Fibroblast of mammary gland (primary cell): ENCODE measurements around the gene SORCS2.

ENCODE experiments used
- DNase-seq: peaks from one replicate; pipeline ENCODE4 v3.0.0-alpha.2; 2010; ENCODE audit warnings: low read depth
- H3K4me3 ChIP-seq: 2 replicates; pipeline ENCODE4 v1.5.1; 2011; ENCODE audit warnings: low read depth, mild to moderate bottlenecking, low read length, moderate library complexity; ENCODE audit not compliant: control insufficient read depth
- TF ChIP-seq, protein P1 (sequence below): conservative IDR thresholded peaks from 2 replicates; pipeline ENCODE4 v1.5.1; 2011; ENCODE audit warnings: low read depth, low read length, inconsistent platforms; ENCODE audit not compliant: control insufficient read depth, insufficient read depth

Gene SORCS2

DNA sequence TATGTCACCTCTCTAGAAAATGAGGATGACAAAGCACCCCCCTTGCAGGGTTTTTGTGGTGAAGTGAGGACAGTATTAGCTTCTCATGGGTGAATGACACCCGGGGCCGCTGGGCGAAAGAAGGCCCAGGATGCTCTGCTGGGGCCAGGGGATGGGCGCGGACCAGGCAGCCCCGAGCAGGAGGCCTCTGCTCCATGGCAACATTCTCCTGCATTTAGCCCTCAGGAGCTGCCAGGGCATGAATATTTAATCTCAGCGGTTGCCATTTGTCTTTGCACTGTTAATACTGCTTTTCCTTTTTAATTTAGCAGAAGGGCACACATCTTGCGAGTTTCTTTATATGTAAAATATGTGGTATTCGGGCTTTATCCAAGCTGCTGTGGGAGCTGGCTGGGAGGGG, 272.7 kb downstream of the SORCS2 start:
- no peak overlapping the region for H3K4me3 ChIP-seq
- TF ChIP-seq, protein P1, sequence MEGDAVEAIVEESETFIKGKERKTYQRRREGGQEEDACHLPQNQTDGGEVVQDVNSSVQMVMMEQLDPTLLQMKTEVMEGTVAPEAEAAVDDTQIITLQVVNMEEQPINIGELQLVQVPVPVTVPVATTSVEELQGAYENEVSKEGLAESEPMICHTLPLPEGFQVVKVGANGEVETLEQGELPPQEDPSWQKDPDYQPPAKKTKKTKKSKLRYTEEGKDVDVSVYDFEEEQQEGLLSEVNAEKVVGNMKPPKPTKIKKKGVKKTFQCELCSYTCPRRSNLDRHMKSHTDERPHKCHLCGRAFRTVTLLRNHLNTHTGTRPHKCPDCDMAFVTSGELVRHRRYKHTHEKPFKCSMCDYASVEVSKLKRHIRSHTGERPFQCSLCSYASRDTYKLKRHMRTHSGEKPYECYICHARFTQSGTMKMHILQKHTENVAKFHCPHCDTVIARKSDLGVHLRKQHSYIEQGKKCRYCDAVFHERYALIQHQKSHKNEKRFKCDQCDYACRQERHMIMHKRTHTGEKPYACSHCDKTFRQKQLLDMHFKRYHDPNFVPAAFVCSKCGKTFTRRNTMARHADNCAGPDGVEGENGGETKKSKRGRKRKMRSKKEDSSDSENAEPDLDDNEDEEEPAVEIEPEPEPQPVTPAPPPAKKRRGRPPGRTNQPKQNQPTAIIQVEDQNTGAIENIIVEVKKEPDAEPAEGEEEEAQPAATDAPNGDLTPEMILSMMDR = no peak
- DNase-seq = no peak

DNA sequence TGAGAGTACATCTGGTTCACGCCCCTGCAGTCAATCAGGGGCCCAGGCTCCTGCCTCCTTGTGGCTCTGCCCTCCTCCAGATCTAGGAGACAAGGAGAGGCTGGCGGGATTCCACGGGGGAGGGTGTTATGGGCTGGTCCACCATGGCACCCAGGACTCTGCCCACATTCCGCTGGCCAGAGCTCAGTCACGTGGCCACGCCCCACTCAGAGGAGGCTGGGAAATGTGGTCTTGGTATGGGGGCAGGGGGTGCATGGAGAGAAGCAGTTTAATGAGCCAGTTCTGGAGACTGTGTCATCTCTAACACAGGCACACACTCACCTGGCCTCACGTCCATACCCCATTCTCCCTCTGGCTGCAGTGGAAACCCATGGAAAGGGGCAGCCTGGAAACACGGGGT, 273.9 kb downstream of the SORCS2 start:
- no peak overlapping the region for H3K4me3 ChIP-seq
- DNase-seq = no peak
- TF ChIP-seq, protein P1 = no peak

DNA sequence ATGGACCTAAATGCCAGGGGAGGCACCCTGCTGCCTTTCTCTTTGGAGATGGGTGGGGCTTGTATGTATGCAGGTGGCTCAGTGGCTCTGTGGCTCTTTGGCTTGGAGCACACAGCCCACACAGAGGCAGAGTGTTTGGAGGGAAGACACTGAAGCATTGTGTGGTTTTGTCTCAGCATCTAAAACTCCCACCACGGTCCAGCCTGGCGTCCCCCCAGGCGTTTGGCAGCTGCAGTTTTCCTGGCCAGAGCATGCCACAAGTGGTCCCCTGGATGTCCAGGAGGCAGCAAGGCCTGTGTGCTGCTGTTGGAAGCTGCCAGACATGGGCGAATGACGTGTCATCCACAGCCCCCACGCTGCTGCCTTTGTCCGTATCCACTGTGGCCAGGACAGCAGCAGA, 274.6 kb downstream of the SORCS2 start:
- TF ChIP-seq, protein P1 = no peak
- DNase-seq = no peak
- no peak overlapping the region for H3K4me3 ChIP-seq

DNA sequence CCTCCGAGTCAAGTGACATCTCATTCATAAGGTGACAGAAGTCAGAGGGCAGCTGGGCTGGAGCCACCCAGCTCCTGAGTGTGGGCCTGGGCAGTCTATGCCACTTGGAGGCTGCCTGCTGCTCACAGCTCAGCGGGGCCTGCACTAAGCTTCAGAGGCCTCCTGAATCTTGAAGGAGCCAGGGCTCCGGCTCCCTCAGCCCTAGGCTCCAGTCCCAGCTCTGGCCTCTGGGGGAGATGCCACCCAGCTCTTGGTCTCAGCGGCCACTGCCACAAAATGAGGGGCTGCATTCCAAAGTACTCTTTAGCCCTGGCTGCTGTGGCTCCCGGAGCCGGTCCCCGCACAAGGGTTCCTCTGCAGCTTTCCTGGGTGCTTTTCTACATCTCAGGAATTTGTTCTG, 275.1 kb downstream of the SORCS2 start:
- no peak for DNase-seq
- no peak overlapping the region for H3K4me3 ChIP-seq
- TF ChIP-seq, protein P1 = no peak

DNA sequence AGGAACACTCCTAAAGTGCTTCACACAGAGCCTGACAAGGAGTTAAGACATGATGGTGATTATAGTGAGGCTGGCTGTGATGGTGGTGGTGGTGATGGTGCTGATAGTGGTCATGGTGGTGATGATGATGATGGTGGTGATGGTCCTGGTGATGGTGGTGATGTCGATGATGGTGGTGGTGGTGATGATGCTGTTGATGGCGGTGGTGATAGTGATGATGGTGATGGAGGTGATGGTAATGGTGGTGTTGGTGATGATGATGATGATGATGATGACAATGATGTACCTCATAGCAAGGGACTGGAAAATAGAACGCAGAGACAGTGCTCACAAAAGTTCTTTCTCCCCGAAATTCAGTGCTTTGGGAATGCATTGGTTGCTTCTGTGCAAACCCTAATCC, 276.7 kb downstream of the SORCS2 start:
- no peak overlapping the region for H3K4me3 ChIP-seq
- DNase-seq = no peak
- TF ChIP-seq, protein P1 = no peak

DNA sequence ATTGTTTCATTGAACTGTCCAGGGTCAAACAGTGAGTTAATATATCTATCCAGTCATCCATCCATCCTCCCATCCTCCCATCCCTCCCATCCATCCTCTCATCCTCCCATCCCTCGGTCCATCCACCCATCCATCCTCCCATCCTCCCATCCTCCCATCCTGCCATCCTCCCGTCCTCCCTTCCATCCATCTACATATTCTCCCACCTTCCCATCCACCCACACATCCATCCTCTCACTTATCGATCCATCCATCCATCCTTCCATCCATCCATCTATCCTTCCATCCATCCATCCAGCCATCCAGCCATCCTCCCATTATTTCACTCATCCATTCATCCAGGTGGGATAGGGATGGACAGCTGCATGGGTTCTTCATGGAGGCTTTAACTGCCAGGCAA, 277.8 kb downstream of the SORCS2 start:
- TF ChIP-seq, protein P1 = no peak
- DNase-seq = no peak
- no peak overlapping the region for H3K4me3 ChIP-seq

DNA sequence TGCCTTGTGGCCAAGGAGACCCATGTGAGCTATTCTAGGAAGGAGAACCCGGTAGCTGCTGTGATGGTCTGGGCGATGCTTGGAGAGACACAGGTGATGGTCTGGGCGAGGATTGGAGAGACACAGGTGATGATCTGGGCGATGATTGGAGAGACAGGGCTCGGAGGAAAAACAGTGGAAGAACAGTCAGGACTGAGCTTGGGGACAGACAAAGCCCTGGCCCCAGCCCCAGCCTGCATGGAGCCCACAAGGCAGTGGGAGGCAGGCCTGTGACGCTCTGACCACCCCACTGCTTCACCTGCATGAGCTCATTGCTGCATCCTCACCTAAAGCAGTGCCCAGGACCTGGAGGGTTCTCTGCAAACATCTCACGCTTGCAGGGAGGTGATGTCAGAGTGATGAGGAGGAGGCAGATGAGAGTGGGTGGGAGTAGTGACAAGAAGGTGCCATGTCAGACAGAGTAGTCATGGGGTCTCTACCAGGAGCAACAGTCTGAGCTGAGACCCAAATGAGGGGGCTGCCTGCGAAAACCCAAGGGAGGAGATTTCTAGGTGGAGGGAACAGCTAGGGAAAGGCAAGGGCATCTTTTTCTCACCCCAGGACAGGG, 278.3 kb downstream of the SORCS2 start:
- TF ChIP-seq, protein P1 = no peak
- DNase-seq = no peak
- H3K4me3 ChIP-seq = no peak overlapping the region
